ENCODE data around the gene GNA14.
"Not testable (repeated sequence)": the region's sequence is repeated elsewhere in the genome, so short reads cannot be mapped to it uniquely, and the experiment has no call there.

Gene GNA14

GRCh38 chr9:77640741-77641580 is 7.2 kb downstream of the GNA14 start:
- no peak for DNase-seq

GRCh38 chr9:77632652-77633051 is 15.5 kb downstream of the GNA14 start:
- no peak for DNase-seq

- DNase-seq = not testable (repeated sequence)
Observed at GRCh38 chr9:77628864-77629263, 19.3 kb downstream of the GNA14 start.

GRCh38 chr9:77616191-77616590 is 31.9 kb downstream of the GNA14 start:
- no peak for DNase-seq

- DNase-seq = peak; percentile 31
Observed at GRCh38 chr9:77614645-77615044, 33.5 kb downstream of the GNA14 start.

- no peak for DNase-seq
Observed at GRCh38 chr9:77606526-77606925, 41.6 kb downstream of the GNA14 start.

- no peak for DNase-seq
Observed at GRCh38 chr9:77605449-77606220, 42.5 kb downstream of the GNA14 start.

GRCh38 chr9:77604316-77604715 is 43.8 kb downstream of the GNA14 start:
- no peak for DNase-seq

GRCh38 chr9:77602852-77603251 is 45.3 kb downstream of the GNA14 start:
- DNase-seq = no peak

GRCh38 chr9:77601476-77602099 is 46.5 kb downstream of the GNA14 start:
- no peak for DNase-seq

- DNase-seq = no peak
Observed at GRCh38 chr9:77600810-77601209, 47.3 kb downstream of the GNA14 start.

- DNase-seq = no peak
Observed at GRCh38 chr9:77599492-77599891, 48.6 kb downstream of the GNA14 start.

- DNase-seq = no peak
Observed at GRCh38 chr9:77598991-77599390, 49.1 kb downstream of the GNA14 start.

- peak; percentile 46 for DNase-seq
Observed at GRCh38 chr9:77598524-77598923, 49.6 kb downstream of the GNA14 start.

GRCh38 chr9:77597057-77597456 is 51.1 kb downstream of the GNA14 start:
- no peak for DNase-seq

GRCh38 chr9:77595426-77596095 is 52.6 kb downstream of the GNA14 start:
- no peak for DNase-seq

- DNase-seq = no peak
Observed at GRCh38 chr9:77594963-77595362, 53.2 kb downstream of the GNA14 start.

- no peak for DNase-seq
Observed at GRCh38 chr9:77593528-77593927, 54.6 kb downstream of the GNA14 start.

- DNase-seq = no peak
Observed at GRCh38 chr9:77592476-77592875, 55.6 kb downstream of the GNA14 start.

GRCh38 chr9:77589046-77589795 is 58.9 kb downstream of the GNA14 start:
- no peak for DNase-seq

GRCh38 chr9:77588271-77588937 is 59.7 kb downstream of the GNA14 start:
- DNase-seq = peak; percentile 89
